NCI-H187 treated with DMSO at 0.1 percent for 48 hours (cell line): ENCODE data around the gene CRAT.

Experiments
- DNase-seq: peaks from one replicate; lab custom pipeline; 2025; lab: John Stamatoyannopoulos, UW

CRAT gene

GRCh38 chr9:129109952-129110739 is 447 bp downstream of the CRAT start:
- DNase-seq = no peak

- DNase-seq = no peak
Observed at GRCh38 chr9:129109537-129109903, 1.1 kb downstream of the CRAT start.

GRCh38 chr9:129108805-129109536 is 1.6 kb downstream of the CRAT start:
- DNase-seq = no peak

DNA sequence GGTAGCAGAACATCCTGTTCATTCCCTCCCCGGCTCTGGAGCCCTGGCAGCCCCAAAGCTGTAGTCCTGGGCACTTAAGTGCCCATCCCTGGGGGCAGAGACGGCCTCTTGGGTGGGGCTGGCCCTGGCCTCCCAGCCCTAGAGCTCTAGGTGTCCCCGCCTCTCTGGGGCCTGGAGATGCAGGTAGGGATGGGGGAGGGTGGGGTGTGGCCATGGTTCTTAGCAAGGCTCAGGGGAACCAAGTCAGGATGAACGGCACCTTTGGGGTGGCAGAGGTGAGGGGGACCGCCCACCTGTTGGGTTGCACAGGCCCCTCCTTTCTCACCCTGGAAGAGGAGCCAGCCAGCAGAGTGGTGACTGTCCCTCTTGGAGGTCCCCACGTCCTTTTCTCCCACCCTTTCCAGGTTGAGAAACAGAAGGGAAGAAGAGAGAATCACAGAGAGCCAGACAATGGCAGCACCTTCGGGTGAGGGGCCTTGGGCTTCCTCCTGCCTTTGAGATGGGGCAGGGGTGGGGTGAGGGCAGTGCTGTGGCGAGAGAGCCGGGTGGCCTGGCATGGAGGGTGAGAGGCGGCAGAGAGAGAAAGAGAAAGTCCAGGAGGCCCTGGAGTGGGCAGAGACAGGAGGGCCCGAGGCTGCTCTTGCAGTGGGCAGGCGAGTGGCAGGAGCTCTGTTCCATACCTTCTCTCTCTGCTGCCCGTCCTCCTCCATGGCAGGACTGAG is 2.3 kb downstream of the CRAT start:
- DNase-seq = no peak

- no peak for DNase-seq
Observed at GRCh38 chr9:129107651-129108050, 2.9 kb downstream of the CRAT start.

DNA sequence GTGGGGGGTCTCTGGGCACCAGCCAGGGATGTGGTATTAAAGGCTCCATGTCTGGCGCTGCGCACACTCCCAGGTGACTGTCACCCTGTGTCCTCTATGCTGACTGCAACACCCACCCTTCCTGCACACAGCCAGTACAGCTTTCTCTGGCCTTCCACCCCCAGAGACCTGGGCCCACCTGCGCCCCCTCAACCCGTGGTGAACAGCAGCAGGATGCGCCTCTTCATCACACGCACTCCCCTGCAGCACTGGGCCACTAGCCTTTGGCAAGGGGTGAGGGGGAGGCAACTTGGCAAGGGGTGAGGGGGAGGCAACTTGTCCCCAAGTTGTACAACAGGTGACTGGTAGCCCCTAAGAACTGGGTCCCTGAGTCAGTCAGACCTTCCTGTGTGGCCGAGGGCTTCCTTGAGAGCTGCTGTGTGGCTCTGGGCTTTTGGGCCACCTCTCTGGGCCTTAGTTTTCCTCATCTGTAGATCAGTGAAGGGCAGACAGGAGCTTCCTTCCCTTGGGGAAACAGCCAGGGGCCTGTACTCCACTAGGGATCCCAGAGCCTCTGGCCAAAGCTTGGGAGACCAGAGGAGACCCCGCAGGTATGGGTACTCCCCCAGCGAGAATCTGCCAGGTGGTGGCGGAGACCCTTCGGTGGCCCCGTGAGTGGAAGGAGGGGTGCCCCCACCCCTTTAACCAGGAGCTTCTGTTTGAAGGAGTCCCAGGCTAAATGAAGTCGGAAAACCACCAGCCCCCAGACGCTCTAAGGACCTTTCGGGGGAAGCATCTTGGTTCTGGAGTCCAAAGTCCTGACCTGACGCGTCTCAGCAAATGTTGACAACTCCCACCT is 4.5 kb downstream of the CRAT start:
- DNase-seq = no peak

DNA sequence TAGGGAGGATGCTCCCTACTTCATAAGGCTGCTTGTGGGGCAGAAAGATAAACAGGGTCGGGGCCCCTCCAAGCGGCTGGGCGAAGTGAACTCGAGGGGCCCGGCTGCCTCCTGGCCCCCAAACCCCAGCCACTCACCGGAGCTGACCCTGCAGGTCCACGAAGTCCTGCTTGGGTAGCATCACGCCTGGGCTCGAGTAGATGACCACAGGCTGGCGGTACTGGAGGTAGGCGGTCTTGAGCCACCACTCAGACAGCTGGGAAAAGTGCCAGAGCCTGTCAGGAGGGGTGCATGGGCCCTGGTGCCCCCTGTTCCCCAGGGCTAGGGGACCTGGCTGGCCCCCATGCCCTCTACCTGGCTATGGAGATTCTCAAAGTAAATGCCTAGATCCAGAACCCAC is 6.5 kb downstream of the CRAT start:
- DNase-seq = no peak

GRCh38 chr9:129103595-129103965 is 7.0 kb downstream of the CRAT start:
- DNase-seq = no peak

DNA sequence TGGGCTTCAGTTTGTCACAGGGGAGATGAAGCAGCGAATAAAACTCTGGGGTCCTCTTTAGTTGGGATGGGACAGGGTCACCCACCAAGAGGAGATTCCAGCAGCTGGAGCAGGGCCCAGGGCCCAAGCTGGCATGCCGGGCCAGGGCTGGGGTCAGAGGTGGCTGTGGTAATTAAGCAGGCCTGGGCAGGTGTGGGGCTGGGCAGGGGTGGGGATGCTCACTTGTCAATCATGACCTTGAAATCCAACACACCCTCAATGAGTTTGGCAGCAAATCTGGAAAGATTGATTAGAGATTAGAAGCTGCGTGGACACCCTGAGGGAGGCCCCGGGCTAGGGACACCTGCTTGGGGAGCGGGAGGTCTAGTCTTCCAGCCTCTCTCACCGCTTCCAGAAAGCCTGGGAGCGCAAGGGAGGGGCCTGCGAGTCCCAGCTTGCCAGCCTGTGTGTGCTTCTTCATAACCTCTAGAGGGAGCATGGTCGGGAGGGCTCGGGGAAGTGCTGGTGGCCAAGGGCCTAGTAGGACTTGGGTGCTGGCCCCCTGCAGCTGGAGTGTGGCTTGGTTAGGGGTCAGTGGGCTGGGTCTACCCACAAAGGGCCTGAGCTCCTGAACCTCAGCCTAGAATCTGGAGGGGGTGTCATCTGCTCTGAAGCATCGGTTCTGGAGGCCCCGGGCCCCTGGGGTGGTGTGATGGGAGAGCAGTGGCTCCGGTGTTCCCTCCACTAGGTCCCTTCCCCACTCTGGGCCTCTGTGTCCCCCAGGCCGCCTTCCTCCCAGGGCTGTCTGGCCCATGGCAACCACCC is 7.6 kb downstream of the CRAT start:
- no peak for DNase-seq

DNA sequence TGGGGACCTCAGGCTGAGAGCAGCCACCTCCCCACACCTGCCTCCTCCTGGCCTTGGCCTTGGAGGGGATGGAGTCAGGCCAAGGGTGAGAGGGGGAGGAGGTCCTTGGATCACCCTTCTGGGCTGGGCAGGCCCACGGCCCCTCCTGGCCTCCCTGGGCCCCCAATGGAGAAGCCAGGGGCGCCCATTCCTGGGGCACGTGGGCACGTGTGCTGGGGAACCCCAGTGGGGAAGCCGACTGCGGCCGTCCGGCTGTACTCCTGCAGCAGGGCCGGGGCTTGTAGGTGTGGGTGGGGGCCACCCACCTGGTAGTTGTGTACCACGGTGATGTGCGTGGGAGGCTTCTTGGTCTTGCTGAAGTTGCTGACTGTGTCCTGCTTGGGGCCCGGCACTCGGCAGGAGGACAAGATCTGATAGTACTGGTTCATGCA is 8.5 kb downstream of the CRAT start:
- no peak for DNase-seq

- no peak for DNase-seq
Observed at GRCh38 chr9:129101279-129101678, 9.3 kb downstream of the CRAT start.

- DNase-seq = no peak
Observed at GRCh38 chr9:129100383-129101169, 10.0 kb downstream of the CRAT start.

DNA sequence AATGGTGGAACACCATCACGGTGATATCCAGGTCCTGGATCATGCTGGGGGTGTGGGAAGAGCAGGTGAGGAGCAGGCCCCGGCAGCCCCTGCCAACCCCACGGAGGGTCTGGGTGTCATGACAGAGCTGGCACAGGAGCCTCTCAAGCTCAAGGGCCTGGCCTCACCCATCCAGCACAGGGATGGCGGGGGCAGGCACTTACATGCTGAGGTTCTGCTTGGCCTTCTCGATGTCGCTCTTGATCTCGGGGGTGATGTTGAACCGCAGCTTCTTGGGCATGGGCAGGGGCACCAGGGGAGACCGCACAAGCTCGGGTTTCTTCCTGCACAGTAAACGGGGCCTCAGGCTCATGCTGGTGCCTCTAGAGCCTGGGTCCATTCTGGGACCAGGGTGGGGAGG is 12.3 kb downstream of the CRAT start:
- DNase-seq = no peak

DNA sequence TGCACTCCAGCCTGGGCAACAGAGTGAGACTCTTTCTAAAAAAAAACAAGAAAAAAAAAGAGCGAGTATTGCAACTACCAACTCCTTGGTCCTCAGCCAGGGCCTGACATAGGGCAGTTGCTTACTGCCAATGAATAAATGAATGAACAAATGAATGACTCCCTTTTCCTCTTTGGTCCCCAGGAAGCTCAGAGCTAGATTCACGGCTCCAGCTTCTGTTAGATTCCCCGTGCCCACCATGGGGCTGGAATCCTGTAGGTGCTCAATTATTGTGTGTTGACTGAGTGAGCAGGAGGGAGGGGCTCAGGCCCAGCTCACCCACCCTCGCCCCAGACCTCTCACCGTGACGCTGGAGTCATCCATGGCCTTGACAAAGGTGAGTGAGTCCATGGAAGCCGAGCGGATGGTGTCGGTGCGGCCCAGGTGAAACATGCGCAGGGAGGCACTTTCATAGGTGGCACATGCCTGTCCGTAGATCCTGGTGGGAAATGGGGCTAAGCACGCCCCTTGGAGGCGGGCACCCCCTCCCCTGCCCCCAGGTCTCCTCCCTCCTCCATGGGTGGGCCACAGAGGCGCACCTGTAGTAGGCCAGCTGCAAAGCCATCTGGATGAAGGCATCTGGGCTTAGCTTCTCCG is 12.8 kb downstream of the CRAT start:
- DNase-seq = no peak

GRCh38 chr9:129095908-129096307 is 14.7 kb downstream of the CRAT start:
- no peak for DNase-seq

DNA sequence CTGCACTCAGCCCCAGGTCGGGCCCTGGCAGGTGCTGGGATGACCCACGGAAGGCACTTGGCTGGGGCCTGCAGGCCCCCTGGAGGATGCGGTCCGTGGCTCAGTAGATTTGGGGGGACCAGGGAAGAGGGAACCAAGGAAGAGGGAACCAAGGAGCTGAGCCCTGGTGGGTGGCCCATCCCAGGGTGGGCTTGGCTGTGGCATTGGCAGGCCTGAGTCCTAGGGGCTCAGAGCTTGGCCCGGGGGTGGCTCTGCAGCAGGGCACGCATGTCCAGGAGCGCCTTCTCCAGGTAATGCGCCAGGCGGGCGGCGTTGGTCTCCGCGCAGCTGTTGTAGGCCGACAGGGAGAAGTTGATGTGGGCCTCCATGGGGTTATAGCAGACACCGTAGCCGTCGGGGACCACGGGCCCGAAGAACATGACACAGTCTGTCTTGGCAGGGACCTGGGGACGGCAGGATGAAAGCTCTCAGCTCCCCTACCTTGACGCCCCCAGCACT is 15.4 kb downstream of the CRAT start:
- no peak for DNase-seq

DNA sequence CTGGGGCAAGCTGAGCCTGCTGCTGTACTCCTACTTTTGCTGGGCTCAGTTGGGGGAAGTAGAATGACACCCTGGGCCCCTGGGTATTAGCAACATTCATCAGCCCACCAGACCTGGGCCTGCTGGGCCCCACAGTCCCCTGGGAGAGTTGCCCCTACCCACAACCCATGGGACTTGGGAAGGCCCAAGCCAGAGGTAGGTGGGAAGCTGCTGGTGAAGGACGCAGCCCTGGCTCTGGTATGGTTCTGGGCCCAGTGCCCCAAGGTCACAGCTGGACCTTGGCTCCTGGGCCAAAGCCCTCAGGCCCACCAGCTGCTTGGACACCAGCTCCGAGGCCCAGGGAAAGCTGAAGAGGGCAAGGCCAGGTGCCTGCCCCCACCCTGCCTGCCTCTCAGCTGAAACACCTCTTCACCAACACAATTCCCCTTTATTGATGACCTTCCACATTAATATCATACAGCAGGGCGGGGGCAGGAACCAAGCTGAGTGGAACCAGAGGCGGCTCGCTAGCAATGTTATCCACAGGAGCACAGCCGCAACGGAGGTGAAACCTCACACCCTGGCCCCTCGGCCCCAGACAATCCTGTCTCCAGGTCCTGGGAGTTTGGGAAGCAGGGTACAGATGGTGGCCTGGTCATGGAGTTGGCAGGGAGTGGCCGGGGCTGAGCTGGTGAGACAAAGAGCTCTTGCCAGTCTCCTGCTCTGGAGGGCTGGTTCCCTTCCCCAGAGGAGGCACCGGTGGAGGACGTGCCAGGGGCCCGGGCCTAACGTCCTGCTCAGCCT is 16.0 kb downstream of the CRAT start:
- DNase-seq = no peak

GRCh38 chr9:129093602-129094386 is 16.8 kb downstream of the CRAT start:
- DNase-seq = no peak
